Hepatocyte (in vitro differentiated cells): Measurements from ENCODE around the gene PYDC1. TPM values are rescaled to one million over a fixed set of nuclear protein-coding genes. Genes with fewer than 3 reads are reported as not detected.

Experiments
- DNase-seq: peaks from one replicate; pipeline ENCODE4 v3.0.0-alpha.2; 2016; ENCODE audit warnings: low spot score
- H2AFZ ChIP-seq: fragments of 200-600 bp; sonication (generic); 2 replicates; pipeline ENCODE4 v1.6.0; 2016; ENCODE audit warnings: antibody characterized with exemption, mild to moderate bottlenecking
- H3K27ac ChIP-seq: fragments of 200-600 bp; sonication (generic); 2 replicates; pipeline ENCODE4 v1.5.1; 2016; ENCODE audit warnings: mild to moderate bottlenecking
- H3K27me3 ChIP-seq: fragments of 200-600 bp; sonication (generic); 2 replicates; pipeline ENCODE4 v1.6.1; 2016
- H3K36me3 ChIP-seq: fragments of 200-600 bp; sonication (generic); replicated peaks from 2 replicates; pipeline ENCODE4 v1.5.1; 2016; ENCODE audit warnings: low read depth; ENCODE audit not compliant: insufficient read depth
- H3K4me1 ChIP-seq: fragments of 200-600 bp; sonication (generic); 2 replicates; pipeline ENCODE4 v1.5.1; 2016; ENCODE audit warnings: mild to moderate bottlenecking, moderate library complexity; ENCODE audit not compliant: insufficient read depth
- H3K4me2 ChIP-seq: fragments of 200-600 bp; sonication (generic); 2 replicates; pipeline ENCODE4 v1.6.0; 2016
- H3K4me3 ChIP-seq: fragments of 200-600 bp; sonication (generic); 2 replicates; pipeline ENCODE4 v1.5.1; 2016; ENCODE audit warnings: mild to moderate bottlenecking
- H3K79me2 ChIP-seq: fragments of 200-600 bp; sonication (generic); 2 replicates; pipeline ENCODE4 v1.6.0; 2017; ENCODE audit warnings: mild to moderate bottlenecking
- H3K9me2 ChIP-seq: fragments of 200-600 bp; sonication (generic); replicated peaks from 2 replicates; pipeline ENCODE4 v1.6.0; 2017; ENCODE audit warnings: mild to moderate bottlenecking; ENCODE audit not compliant: insufficient read depth
- H3K9me3 ChIP-seq: fragments of 200-600 bp; sonication (generic); 2 replicates; pipeline ENCODE4 v1.5.1; 2016; ENCODE audit warnings: low read depth, mild to moderate bottlenecking
- H4K20me1 ChIP-seq: fragments of 200-600 bp; sonication (generic); 2 replicates; pipeline ENCODE4 v1.6.0; 2016; ENCODE audit warnings: mild to moderate bottlenecking; ENCODE audit not compliant: insufficient read depth, poor library complexity, severe bottlenecking
- CTCF ChIP-seq: fragments of 200-600 bp; sonication (generic); IDR thresholded peaks from 2 replicates; pipeline ENCODE4 v1.5.1; 2016; ENCODE audit warnings: antibody characterized with exemption, mild to moderate bottlenecking; ENCODE audit not compliant: poor library complexity
- EZH2 ChIP-seq: fragments of 200-600 bp; sonication (generic); IDR thresholded peaks from 2 replicates; pipeline ENCODE4 v1.6.1; 2016; ENCODE audit warnings: antibody characterized with exemption, mild to moderate bottlenecking, borderline replicate concordance
- EZH2phosphoT487 ChIP-seq: fragments of 200-600 bp; sonication (generic); IDR thresholded peaks from one replicate; pipeline ENCODE4 v1.6.1; 2018; ENCODE audit warnings: antibody characterized with exemption, mild to moderate bottlenecking, low read depth, moderate library complexity; ENCODE audit not compliant: unreplicated experiment, severe bottlenecking
- WGBS: methylation state at CpG from one replicate; pipeline ENCODE4 v1.1.6; 2016; ENCODE audit warnings: low lambda C conversion rate; ENCODE audit errors: missing lambda C conversion rate; 5-methylcytosine and 5-hydroxymethylcytosine counted together
- polyA plus RNA-seq: library from polyadenylated mRNA; unstranded; fragments of >200 nt; fragmentation: Nextera tagmentation; extraction: Ambion mirVana; gene quantifications from 2 replicates; pipeline ENCODE4 v1.2.1, GENCODE V29; 2016
- total RNA-seq: library from RNA; depleted of rRNA; stranded (reverse); fragments of >200 nt; gene quantifications from 2 replicates; pipeline ENCODE4 v1.2.3, GENCODE V29; 2014

PYDC1 gene
- total and polyA plus RNA-seq, 2 experiments from 2014 or later, result not detected

GRCh38 chr16:31186176-31186575 is 30.8 kb downstream of the PYDC1 start:
- Histone ChIP-seq H3K36me3 (peaks cover 8% of the 10 kb centered on the region), H3K4me3 (no peak overlapping the region), H3K4me1 (peaks cover 18% of the 10 kb centered on the region)

GRCh38 chr16:31185339-31185738 is 31.6 kb downstream of the PYDC1 start:
- no peak for DNase-seq
- Histone ChIP-seq H2AFZ (no peak overlapping the region), H3K79me2 (peaks cover 96% of the 10 kb centered on the region), H4K20me1 (peaks cover 97% of the 10 kb centered on the region), H3K9me3 (no peaks in the 10 kb centered on the region), H3K9me2 (no peaks in the 10 kb centered on the region), H3K4me2 (no peak overlapping the region), H3K27ac (no peak overlapping the region), H3K4me3 (no peak overlapping the region), H3K4me1 (peaks cover 18% of the 10 kb centered on the region), H3K27me3 (no peaks in the 10 kb centered on the region), H3K36me3 (peaks cover 5% of the 10 kb centered on the region)
- TF ChIP-seq EZH2 (no peak), CTCF (no peak), EZH2phosphoT487 (no peak)
- 78% methylated on average over 5 of the region's 5 CpGs for WGBS

More at GRCh38 chr16:31186176-31186575, 30.8 kb downstream of the PYDC1 start:
- Histone ChIP-seq H3K4me2 (no peak overlapping the region), H3K9me3 (no peaks in the 10 kb centered on the region), H3K79me2 (peaks cover 94% of the 10 kb centered on the region), H4K20me1 (peaks cover 96% of the 10 kb centered on the region), H3K27me3 (no peaks in the 10 kb centered on the region), H3K9me2 (no peaks in the 10 kb centered on the region), H2AFZ (no peak overlapping the region), H3K27ac (no peak overlapping the region)
- TF ChIP-seq EZH2, result no peak
- WGBS, result 88% methylated on average over 7 of the region's 7 CpGs
- no peak for DNase-seq

- Histone ChIP-seq H3K27ac (no peak overlapping the region), H3K79me2 (peaks cover 95% of the 10 kb centered on the region), H3K4me1 (peaks cover 18% of the 10 kb centered on the region), H2AFZ (no peak overlapping the region), H3K4me2 (no peak overlapping the region), H3K9me2 (no peaks in the 10 kb centered on the region), H3K9me3 (no peaks in the 10 kb centered on the region), H3K4me3 (no peak overlapping the region), H4K20me1 (peaks cover 92% of the 10 kb centered on the region), H3K27me3 (no peaks in the 10 kb centered on the region), H3K36me3 (peaks cover 4% of the 10 kb centered on the region)
- no peak for TF ChIP-seq EZH2
- TF ChIP-seq CTCF, result no peak
- TF ChIP-seq EZH2phosphoT487, result no peak
- 96% methylated on average over 11 of the region's 14 CpGs for WGBS
- no peak for DNase-seq
Observed at GRCh38 chr16:31184888-31185287, 32.0 kb downstream of the PYDC1 start.

- H3K4me2 ChIP-seq, result peak overlapping the region; percentile 80
- no peak for TF ChIP-seq EZH2phosphoT487
- no peak for TF ChIP-seq EZH2
- TF ChIP-seq CTCF, result no peak
- no peaks in the 10 kb centered on the region for H3K27me3 ChIP-seq
- no peaks in the 10 kb centered on the region for H3K36me3 ChIP-seq
- no peak for DNase-seq
- H3K4me1 ChIP-seq, result peaks cover 18% of the 10 kb centered on the region
- H3K9me3 ChIP-seq, result no peaks in the 10 kb centered on the region
- H4K20me1 ChIP-seq, result peaks cover 81% of the 10 kb centered on the region
- H3K79me2 ChIP-seq, result peaks cover 84% of the 10 kb centered on the region
- H3K9me2 ChIP-seq, result no peaks in the 10 kb centered on the region
- H2AFZ ChIP-seq, result no peak overlapping the region
- WGBS, result 90% methylated on average over 10 of the region's 10 CpGs
- no peak overlapping the region for H3K27ac ChIP-seq
- H3K4me3 ChIP-seq, result no peak overlapping the region
Observed at GRCh38 chr16:31183432-31184428, 33.2 kb downstream of the PYDC1 start.
